ENCODE measurements around the gene MARCHF11. TPM values are rescaled to one million over a fixed set of nuclear protein-coding genes. Genes with fewer than 3 reads are reported as not detected.

MARCHF11 gene
- total and polyA plus RNA-seq, 2 experiments from 2014 or later, result not detected

- no peaks in the 10 kb centered on the region for H3K9me3 ChIP-seq (ENCODE audit: low read depth)
- no peaks in the 10 kb centered on the region for H3K4me1 ChIP-seq (ENCODE audit: insufficient read depth)
- 89% methylated on average over 4 of the region's 4 CpGs for WGBS (ENCODE audit: low lambda C conversion rate, missing lambda C conversion rate)
- no peak overlapping the region for H2AFZ ChIP-seq
- H3K36me3 ChIP-seq (replicated peaks; ENCODE audit: insufficient read depth, low read depth), result no peaks in the 10 kb centered on the region
- H3K79me2 ChIP-seq, result no peaks in the 10 kb centered on the region
- no peak for DNase-seq (ENCODE audit: low spot score)
- TF ChIP-seq EZH2phosphoT487 (IDR thresholded peaks at IDR 0.05; ENCODE audit: low read depth, severe bottlenecking, unreplicated experiment) (no peak), EZH2 (IDR thresholded peaks at IDR 0.05; ENCODE audit: borderline replicate concordance) (no peak), CTCF (IDR thresholded peaks at IDR 0.05; ENCODE audit: poor library complexity) (no peak)
- no peaks in the 10 kb centered on the region for H3K9me2 ChIP-seq (replicated peaks; ENCODE audit: insufficient read depth)
- no peak overlapping the region for H3K4me3 ChIP-seq
- no peaks in the 10 kb centered on the region for H4K20me1 ChIP-seq (ENCODE audit: insufficient read depth, poor library complexity, severe bottlenecking)
- no peak overlapping the region for H3K4me2 ChIP-seq
- H3K27ac ChIP-seq, result no peak overlapping the region
- H3K27me3 ChIP-seq, result peaks cover 7% of the 10 kb centered on the region
These were observed 35.2 kb downstream of the MARCHF11 start for GRCh38 chr5:16144416-16144815.

GRCh38 chr5:16143361-16144049, 36.1 kb downstream of the MARCHF11 start:
- no peak for DNase-seq (ENCODE audit: low spot score)
- 79% methylated on average over 5 of the region's 5 CpGs for WGBS (ENCODE audit: low lambda C conversion rate, missing lambda C conversion rate)

GRCh38 chr5:16140944-16141343, 38.6 kb downstream of the MARCHF11 start:
- Histone ChIP-seq H3K9me2 (replicated peaks; ENCODE audit: insufficient read depth) (no peaks in the 10 kb centered on the region), H3K27me3 (no peaks in the 10 kb centered on the region), H3K4me2 (no peak overlapping the region), H3K27ac (no peak overlapping the region), H3K9me3 (ENCODE audit: low read depth) (no peaks in the 10 kb centered on the region), H3K4me1 (ENCODE audit: insufficient read depth) (no peaks in the 10 kb centered on the region), H4K20me1 (ENCODE audit: insufficient read depth, poor library complexity, severe bottlenecking) (no peaks in the 10 kb centered on the region), H3K4me3 (no peak overlapping the region), H3K79me2 (no peaks in the 10 kb centered on the region), H3K36me3 (replicated peaks; ENCODE audit: insufficient read depth, low read depth) (no peaks in the 10 kb centered on the region), H2AFZ (no peak overlapping the region)
- WGBS (ENCODE audit: low lambda C conversion rate, missing lambda C conversion rate), result 86% methylated on average over 4 of the region's 4 CpGs
- no peak for TF ChIP-seq EZH2 (IDR thresholded peaks at IDR 0.05; ENCODE audit: borderline replicate concordance)
- TF ChIP-seq CTCF (IDR thresholded peaks at IDR 0.05; ENCODE audit: poor library complexity), result no peak
- no peak for TF ChIP-seq EZH2phosphoT487 (IDR thresholded peaks at IDR 0.05; ENCODE audit: low read depth, severe bottlenecking, unreplicated experiment)
- no peak for DNase-seq (ENCODE audit: low spot score)

More at GRCh38 chr5:16143361-16144049, 36.1 kb downstream of the MARCHF11 start:
- no peak overlapping the region for H3K27ac ChIP-seq
- H3K4me1 ChIP-seq (ENCODE audit: insufficient read depth), result no peaks in the 10 kb centered on the region
- no peaks in the 10 kb centered on the region for H4K20me1 ChIP-seq (ENCODE audit: insufficient read depth, poor library complexity, severe bottlenecking)
- no peaks in the 10 kb centered on the region for H3K9me2 ChIP-seq (replicated peaks; ENCODE audit: insufficient read depth)
- H3K27me3 ChIP-seq, result peaks cover 7% of the 10 kb centered on the region
- no peak overlapping the region for H3K4me3 ChIP-seq
- no peak overlapping the region for H3K4me2 ChIP-seq
- TF ChIP-seq CTCF (IDR thresholded peaks at IDR 0.05; ENCODE audit: poor library complexity), result no peak
- no peak for TF ChIP-seq EZH2 (IDR thresholded peaks at IDR 0.05; ENCODE audit: borderline replicate concordance)
- TF ChIP-seq EZH2phosphoT487 (IDR thresholded peaks at IDR 0.05; ENCODE audit: low read depth, severe bottlenecking, unreplicated experiment), result no peak
- H3K36me3 ChIP-seq (replicated peaks; ENCODE audit: insufficient read depth, low read depth), result no peaks in the 10 kb centered on the region
- no peaks in the 10 kb centered on the region for H3K79me2 ChIP-seq
- no peak overlapping the region for H2AFZ ChIP-seq
- H3K9me3 ChIP-seq (ENCODE audit: low read depth), result no peaks in the 10 kb centered on the region
